CD4-positive, alpha-beta T cell treated with Interleukin-2 at 100 ng/mL for 4 hours (primary cell): Measurements from ENCODE around the gene GNG8.

Source experiments
- DNase-seq: peaks from one replicate; pipeline ENCODE4 v3.0.0-alpha.2; 2020; ENCODE audit warnings: low spot score

GNG8 gene

GRCh38 chr19:46617601-46618000 is 18.4 kb downstream of the GNG8 start:
- no peak for DNase-seq

- DNase-seq, result peak; percentile 47
These were observed 19.2 kb downstream of the GNG8 start for GRCh38 chr19:46616631-46617322.

DNA sequence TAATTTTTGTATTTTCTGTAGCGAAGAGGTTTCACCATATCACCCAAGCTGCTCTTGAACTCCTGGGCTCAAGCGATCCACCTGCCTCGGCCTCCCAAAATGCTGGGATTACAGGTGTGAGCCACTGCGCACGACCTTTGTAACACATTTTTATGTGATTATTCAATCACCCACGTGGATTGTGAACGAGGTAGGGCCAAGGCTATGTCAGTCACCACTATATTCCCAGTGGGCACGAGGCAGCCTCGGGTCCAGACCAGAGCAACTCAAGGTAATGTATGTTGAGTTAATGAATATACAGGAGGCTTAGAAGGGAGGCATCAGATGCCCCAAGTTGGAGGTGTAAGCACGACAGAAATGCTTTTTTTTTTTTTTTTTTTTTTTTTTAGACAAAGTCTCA is 20.0 kb downstream of the GNG8 start:
- no peak for DNase-seq

DNA sequence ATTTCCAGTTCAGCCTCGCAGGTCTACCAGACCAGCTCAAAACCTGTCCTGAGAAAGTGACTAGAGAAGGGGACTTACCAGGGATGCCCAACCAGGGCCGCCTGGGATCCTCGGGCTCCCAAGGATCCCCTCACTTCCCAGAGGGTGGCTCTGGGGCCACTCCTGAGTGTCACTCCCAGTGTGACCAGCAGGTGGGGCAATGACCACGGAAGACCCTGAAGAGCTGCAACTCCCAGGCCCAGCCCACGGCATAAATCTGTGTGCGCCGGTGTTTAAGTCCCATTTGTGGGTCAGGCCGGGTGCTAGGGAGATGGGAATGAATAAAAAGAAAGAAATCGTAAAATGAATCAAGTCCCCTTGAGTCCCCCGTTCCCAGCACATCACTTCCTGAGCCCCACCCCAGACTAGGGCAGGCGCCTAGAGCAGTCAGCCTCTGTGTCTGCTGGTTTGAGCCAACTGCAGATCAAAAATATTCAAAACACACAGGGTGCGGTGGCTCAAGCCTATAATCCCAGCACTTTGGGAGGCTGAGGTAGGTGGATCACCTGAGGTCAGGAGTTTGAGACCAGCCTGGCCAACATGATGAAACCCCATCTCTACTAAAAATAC is 21.8 kb downstream of the GNG8 start:
- DNase-seq, result peak; percentile 83

- DNase-seq, result no peak
These were observed 22.5 kb downstream of the GNG8 start for GRCh38 chr19:46613525-46613924.

- no peak for DNase-seq
These were observed 24.2 kb downstream of the GNG8 start for GRCh38 chr19:46611776-46612175.

- peak; percentile 43 for DNase-seq
These were observed 24.9 kb downstream of the GNG8 start for GRCh38 chr19:46610851-46611770.

- no peak for DNase-seq
These were observed 25.6 kb downstream of the GNG8 start for GRCh38 chr19:46610413-46610775.

DNA sequence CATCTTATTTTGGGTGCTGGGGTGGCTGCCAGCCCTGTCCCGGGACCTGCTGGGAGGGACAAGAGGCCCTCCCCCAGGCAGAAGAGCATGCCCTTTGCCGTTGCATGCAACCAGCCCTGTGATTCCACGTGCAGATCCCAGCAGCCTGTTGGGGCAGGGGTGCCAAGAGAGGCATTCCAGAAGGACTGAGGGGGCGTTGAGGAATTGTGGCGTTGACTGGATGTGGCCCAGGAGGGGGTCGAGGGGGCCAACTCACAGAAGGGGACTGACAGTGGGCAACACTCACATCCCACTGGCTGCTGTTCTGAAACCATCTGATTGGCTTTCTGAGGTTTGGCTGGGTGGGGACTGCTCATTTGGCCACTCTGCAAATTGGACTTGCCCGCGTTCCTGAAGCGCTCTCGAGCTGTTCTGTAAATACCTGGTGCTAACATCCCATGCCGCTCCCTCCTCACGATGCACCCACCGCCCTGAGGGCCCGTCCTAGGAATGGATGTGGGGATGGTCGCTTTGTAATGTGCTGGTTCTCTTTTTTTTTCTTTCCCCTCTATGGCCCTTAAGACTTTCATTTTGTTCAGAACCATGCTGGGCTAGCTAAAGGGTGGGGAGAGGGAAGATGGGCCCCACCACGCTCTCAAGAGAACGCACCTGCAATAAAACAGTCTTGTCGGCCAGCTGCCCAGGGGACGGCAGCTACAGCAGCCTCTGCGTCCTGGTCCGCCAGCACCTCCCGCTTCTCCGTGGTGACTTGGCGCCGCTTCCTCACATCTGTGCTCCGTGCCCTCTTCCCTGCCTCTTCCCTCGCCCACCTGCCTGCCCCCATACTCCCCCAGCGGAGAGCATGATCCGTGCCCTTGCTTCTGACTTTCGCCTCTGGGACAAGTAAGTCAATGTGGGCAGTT is 26.2 kb downstream of the GNG8 start:
- no peak for DNase-seq

DNA sequence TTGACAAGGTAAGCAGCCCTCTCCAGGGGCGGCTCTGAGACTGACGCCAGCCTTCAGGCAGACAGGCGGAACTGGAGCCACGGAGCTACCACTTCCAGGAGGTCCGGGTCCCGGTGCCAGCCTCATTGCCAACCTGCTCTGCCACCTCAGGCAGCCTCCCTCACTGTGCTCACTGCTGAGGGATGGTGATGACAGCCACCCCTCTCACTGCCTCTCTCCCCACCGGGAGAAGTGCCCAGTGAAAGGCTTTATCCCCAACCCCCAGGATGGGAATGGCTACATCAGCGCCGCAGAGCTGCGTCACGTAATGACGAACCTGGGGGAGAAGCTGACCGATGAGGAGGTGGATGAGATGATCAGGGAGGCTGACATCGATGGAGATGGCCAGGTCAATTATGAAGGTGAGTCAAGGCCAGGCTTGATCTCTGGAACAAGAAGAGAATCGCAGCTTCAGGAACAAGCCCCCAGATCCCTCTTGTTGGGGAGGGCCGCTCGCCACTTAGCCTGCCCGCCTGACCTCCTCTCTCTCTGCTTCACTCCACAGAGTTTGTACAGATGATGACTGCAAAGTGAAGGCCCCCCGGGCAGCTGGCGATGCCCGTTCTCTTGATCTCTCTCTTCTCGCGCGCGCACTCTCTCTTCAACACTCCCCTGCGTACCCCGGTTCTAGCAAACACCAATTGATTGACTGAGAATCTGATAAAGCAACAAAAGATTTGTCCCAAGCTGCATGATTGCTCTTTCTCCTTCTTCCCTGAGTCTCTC is 27.2 kb downstream of the GNG8 start:
- no peak for DNase-seq

DNA sequence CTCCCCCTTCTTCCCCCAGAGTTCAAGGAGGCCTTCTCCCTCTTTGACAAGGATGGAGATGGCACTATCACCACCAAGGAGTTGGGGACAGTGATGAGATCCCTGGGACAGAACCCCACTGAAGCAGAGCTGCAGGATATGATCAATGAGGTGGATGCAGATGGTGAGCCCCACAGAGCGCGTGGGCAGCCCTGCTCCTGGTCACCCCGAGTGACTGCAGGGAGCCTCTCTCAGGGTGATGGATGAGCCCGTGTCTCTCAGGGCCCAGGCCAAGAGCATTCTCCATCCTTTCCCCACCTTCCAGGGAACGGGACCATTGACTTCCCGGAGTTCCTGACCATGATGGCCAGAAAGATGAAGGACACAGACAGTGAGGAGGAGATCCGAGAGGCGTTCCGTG is 27.8 kb downstream of the GNG8 start:
- no peak for DNase-seq

GRCh38 chr19:46607448-46607841 is 28.6 kb downstream of the GNG8 start:
- no peak for DNase-seq

DNA sequence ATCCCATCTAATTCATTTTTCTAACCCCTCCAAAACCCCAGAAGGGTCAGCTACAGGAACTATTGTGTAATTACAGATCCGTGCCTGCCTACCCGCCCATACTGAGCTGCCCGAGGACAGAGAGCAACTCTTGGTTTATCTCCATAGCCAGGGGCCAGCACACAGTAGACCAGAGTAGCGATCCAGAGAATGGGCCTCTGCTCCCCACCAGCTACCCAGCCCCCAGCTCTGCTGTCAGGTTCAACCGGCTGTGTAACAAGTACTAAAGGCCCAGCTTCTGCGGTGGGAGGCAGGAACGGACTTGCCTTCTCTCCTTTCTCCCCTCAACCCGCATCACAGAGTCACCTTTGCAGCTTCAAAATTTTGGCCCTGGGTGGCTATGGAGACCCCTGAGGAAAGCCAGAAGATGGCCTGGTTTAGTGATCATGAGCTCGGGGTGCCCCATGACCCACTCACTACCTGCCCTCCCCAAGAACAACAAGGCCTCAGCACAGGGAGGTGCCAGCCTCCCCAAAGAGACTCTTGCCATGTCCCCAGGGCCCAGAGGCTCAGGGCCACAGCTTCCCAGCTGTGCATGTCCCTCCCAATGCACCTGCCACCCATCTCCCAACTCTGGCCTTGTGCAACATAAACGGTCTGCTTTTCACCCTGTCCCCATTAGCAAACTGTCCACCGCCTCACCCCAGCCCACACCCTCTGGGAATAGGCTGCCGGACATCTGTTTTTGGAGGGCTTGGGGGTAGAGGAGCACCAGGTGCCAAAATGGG is 29.1 kb downstream of the GNG8 start:
- no peak for DNase-seq

DNA sequence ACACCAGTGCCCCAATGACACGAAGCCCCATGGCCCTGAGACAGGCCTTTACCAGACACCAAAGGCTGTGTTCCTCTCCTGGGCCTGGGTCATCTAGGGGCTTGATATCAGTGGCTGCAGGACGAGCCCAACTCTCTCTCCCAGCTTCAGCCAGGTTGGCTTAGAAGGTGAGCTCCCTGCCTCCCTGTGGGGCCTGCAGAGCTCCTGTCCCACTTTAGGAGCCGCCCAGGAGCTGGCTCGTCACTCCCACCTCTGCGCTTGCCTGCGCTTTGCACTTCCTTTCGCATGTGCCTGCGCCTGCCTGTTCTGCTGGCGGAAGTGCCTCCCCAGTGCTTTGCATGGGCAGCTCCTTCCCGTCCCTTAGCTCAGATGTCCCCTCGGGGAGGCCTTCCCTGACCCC is 30.0 kb downstream of the GNG8 start:
- DNase-seq, result no peak

DNA sequence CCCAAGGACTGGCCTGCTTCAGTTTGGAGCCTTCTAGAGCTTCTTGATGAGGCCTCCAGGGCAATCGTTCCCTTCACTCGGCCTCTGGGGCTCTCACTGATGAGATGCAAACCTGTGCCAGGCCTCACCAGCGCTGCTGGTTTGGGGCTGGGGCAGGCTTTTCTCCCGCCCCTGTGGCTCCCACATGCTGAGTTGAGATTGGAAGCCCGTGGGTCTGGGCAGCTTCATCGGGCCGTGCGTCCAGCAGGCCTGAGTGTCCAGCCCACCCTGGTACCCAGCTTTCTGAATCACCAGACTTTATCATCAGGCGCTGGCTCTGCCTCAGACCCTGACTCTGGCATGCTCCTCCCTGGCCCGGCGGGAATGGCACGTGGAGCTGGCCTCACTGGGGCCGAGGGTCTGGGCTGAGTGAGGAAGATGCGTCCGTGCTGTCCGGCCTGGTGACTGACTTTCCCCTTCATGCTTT is 30.6 kb downstream of the GNG8 start:
- DNase-seq, result no peak

DNA sequence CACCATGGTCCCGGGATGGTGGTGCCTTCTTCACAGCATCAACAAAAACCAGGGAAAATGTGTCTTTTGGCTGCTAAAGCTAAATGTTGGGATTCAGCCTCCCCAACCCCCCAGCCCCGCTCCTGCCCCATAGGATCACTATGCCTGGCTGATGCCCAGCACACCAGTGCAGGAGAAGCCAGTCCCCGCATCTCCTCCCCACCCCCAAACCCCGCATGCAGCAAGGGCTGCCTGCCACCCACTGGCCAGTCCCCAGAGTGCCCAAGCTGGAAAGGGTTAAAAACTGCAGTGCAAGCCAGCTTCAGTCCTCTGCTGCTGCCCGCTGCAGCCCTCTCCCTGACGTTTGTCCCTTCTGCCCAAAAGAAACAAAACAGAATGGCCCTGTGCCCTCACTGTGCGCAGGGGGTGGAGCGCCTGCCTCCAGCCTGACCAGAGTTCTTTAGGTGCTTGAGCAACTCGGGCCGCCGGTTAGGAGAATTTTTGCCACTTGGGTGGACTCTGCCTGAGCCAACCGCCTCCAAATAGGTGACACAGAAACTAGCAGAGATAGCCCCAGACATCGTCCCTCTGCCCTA is 31.1 kb downstream of the GNG8 start:
- no peak for DNase-seq

DNA sequence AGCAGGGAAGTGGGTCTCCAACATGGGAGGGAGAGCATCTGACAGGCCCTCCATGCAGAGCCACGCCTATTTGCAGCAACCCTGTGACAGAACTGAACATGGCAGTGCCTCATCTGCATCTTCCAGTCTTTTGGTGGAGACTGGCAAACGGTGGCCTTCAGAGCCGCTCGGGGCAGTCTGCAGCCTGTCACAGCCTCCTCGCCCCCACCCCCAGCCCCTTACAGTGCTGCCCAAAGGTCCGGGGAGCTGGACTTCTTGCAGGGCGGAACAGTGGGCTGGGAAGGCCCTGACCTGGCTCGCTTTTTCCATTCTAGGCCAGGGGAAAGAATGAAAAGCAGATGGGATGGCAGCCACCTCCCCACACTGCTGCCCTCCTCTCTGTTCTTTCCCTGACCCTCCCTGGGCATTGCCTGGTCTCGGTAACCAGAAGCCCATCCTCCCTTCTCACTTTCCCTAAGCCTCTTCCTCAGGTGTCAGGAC is 32.2 kb downstream of the GNG8 start:
- DNase-seq, result no peak

GRCh38 chr19:46603195-46603637 is 32.8 kb downstream of the GNG8 start:
- DNase-seq, result no peak

DNA sequence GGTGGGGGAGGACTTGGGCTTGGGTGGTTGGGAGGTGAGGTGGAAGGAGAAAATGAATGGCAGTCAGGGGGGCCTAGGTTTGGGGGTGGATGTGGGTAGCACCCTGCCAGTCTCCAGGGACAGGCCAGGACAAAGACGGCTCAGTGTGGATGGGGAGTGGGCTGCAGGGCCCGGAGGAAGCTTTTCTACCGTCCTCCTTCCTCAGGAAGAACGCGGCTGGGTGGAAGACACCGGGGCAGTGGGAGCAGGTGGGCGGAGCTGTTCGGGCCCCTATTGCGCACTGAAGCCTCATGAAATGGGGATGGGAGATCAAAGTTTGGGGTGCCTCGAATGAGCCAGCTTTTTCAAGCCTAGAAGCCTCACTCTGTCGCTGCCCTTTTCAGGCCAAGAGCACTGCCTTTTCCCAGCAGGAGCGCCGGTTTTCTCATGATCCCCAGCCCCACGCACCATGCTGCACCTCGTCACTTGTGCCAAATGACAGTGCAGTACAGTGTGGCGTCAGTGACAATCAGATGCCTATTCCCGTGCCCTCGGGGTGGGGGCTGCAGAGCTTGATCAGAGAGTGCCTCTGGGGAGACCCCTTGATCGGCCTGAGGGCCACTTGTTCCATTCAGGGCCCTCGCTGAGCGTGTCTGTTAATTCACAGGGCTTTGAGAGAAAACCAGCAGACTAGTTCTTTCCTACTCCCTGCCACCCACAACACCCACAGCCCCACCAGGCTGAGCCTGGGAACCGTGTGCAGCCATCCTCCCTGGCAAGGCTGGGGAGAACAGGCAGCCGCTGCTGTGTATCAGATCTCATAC is 33.4 kb downstream of the GNG8 start:
- DNase-seq, result no peak
